Neural cell (in vitro differentiated cells): ENCODE data around the gene SELENON.

Source experiments
- CTCF ChIP-seq: fragments of 450-650 bp; IDR thresholded peaks from 2 replicates; pipeline ENCODE4 v1.5.1; 2014; ENCODE audit warnings: antibody characterized with exemption, mild to moderate bottlenecking, moderate library complexity; ENCODE audit not compliant: poor library complexity, severe bottlenecking
- POLR2AphosphoS5 ChIP-seq: IDR thresholded peaks from 2 replicates; pipeline ENCODE4 v1.6.1; 2012
- SMC3 ChIP-seq: fragments of 450-650 bp; conservative IDR thresholded peaks from 2 replicates; pipeline ENCODE4 v1.6.1; 2014; ENCODE audit warnings: antibody characterized with exemption, mild to moderate bottlenecking, moderate library complexity; ENCODE audit not compliant: poor library complexity

- no peak for TF ChIP-seq CTCF
- no peak for TF ChIP-seq POLR2AphosphoS5
- no peak for TF ChIP-seq SMC3
Observed at GRCh38 chr1:25757846-25758185, 42.2 kb upstream of the SELENON start.
